Endothelial cell of umbilical vein (primary cell): ENCODE measurements around the gene PRKACG. TPM values are rescaled to one million over a fixed set of nuclear protein-coding genes. Genes with fewer than 3 reads are reported as not detected.

Source experiments
- BruUV-seq: library from RNA; stranded (reverse); fragments of 400-500 nt; replicated peaks from 2 replicates; lab custom pipeline; 2021; lab: Mats Ljungman, UMichigan
- CTCF ChIA-PET: fragments of 300-600, 350-600 bp; sonication (Branson Sonifier 250); formaldehyde crosslinking; loops from one replicate; lab custom pipeline; 2021; ENCODE audit warnings: antibody characterized with exemption, inconsistent platforms; lab: Charles Lee
- POLR2A ChIA-PET: fragments of 300-600, 350-600 bp; sonication (Branson Sonifier 250); formaldehyde crosslinking; loops from one replicate; lab custom pipeline; 2021; ENCODE audit warnings: antibody characterized with exemption, inconsistent platforms; lab: Charles Lee
- DNase-seq: peaks from one replicate; pipeline ENCODE4 v3.0.0-alpha.2; 2011; ENCODE audit warnings: low read depth, low spot score
- FAIRE-seq: peaks from 2 replicates; lab custom pipeline; 2011; peaks lifted over from hg19 to GRCh38; lab: Jason Lieb, UNC
- H2AFZ ChIP-seq: 2 replicates; pipeline ENCODE4 v1.6.0; 2012; ENCODE audit warnings: low read depth, low read length, control low read depth, inconsistent platforms
- H3K27ac ChIP-seq: 2 replicates; pipeline ENCODE4 v1.5.1; 2011; ENCODE audit warnings: low read depth, mild to moderate bottlenecking, control low read depth, low read length, moderate library complexity; ENCODE audit not compliant: insufficient read depth
- H3K27me3 ChIP-seq, 2 experiments: 2 replicates each; pipeline versions ENCODE4 v1.6.0 to v1.6.1; 2011; ENCODE audit warnings: low read length in 2 of 2, mixed read lengths in 1 of 2; ENCODE audit not compliant: control insufficient read depth in 2 of 2, insufficient read depth in 2 of 2
- H3K36me3 ChIP-seq, 2 experiments: 2 replicates in 1 of 2; 3 replicates in 1 of 2; pipeline ENCODE4 v1.5.1; 2011; ENCODE audit warnings: low read length in 2 of 2, mild to moderate bottlenecking in 1 of 2, moderate library complexity in 1 of 2; ENCODE audit not compliant: control insufficient read depth in 2 of 2, insufficient read depth in 2 of 2; ENCODE audit errors: extremely low read depth in 1 of 2
- H3K4me1 ChIP-seq: 3 replicates; pipeline ENCODE4 v1.5.1; 2011; ENCODE audit warnings: mild to moderate bottlenecking, low read length; ENCODE audit not compliant: control insufficient read depth, insufficient read depth; ENCODE audit errors: extremely low read depth
- H3K4me2 ChIP-seq: 2 replicates; pipeline ENCODE4 v1.6.1; 2011; ENCODE audit warnings: low read length, control low read depth, mixed read lengths; ENCODE audit not compliant: insufficient read depth
- H3K4me3 ChIP-seq, 3 experiments: fragments of 200-600 bp in 1 of 3; sonication (generic), shearing (Covaris generic) in 1 of 3; replicated peaks in 1 of 3; 2 replicates each; pipeline ENCODE4 v1.5.1; 2011 to 2016; ENCODE audit warnings: control low read depth in 3 of 3, low read length in 3 of 3, mild to moderate bottlenecking in 2 of 3, inconsistent platforms in 1 of 3, low read depth in 1 of 3, moderate library complexity in 1 of 3; ENCODE audit not compliant: insufficient read depth in 1 of 3
- H3K79me2 ChIP-seq: 2 replicates; pipeline ENCODE4 v1.6.0; 2012; ENCODE audit warnings: low read length, inconsistent platforms; ENCODE audit not compliant: control insufficient read depth, insufficient read depth
- H3K9ac ChIP-seq: replicated peaks from 2 replicates; pipeline ENCODE3; 2011; ENCODE audit warnings: low read length, control low read depth; ENCODE audit not compliant: insufficient read depth; ENCODE audit errors: extremely low read depth
- H3K9me1 ChIP-seq: replicated peaks from 3 replicates; pipeline ENCODE4 v1.6.0; 2011; ENCODE audit warnings: mild to moderate bottlenecking, low read length; ENCODE audit not compliant: control insufficient read depth, insufficient read depth; ENCODE audit errors: extremely low read depth
- H3K9me3 ChIP-seq: replicated peaks from 2 replicates; pipeline ENCODE4 v1.5.1; 2012; ENCODE audit warnings: low read length, inconsistent platforms; ENCODE audit not compliant: control insufficient read depth, insufficient read depth
- H4K20me1 ChIP-seq: replicated peaks from 2 replicates; pipeline ENCODE3; 2011; ENCODE audit warnings: mild to moderate bottlenecking, low read length; ENCODE audit not compliant: control insufficient read depth, insufficient read depth; ENCODE audit errors: extremely low read depth
- EZH2 ChIP-seq: IDR thresholded peaks from 2 replicates; pipeline ENCODE4 v1.6.1; 2012; ENCODE audit warnings: borderline replicate concordance, low read depth, mild to moderate bottlenecking, moderate library complexity, low read length, inconsistent platforms; ENCODE audit not compliant: severe bottlenecking
- FOS ChIP-seq: IDR thresholded peaks from 2 replicates; pipeline ENCODE4 v1.6.1; 2011; ENCODE audit warnings: mild to moderate bottlenecking, low read length, moderate library complexity, borderline replicate concordance; ENCODE audit not compliant: insufficient read depth
- GATA2 ChIP-seq: IDR thresholded peaks from 2 replicates; pipeline ENCODE4 v1.7.0; 2011; ENCODE audit warnings: low read depth, mild to moderate bottlenecking, moderate library complexity, mixed read lengths, low read length; ENCODE audit not compliant: insufficient read length, insufficient read depth
- JUN ChIP-seq: IDR thresholded peaks from 2 replicates; pipeline ENCODE4 v1.6.1; 2011; ENCODE audit warnings: borderline replicate concordance, low read depth; ENCODE audit not compliant: insufficient read length, insufficient read depth
- MYC ChIP-seq: IDR thresholded peaks from one replicate; pipeline ENCODE4 v1.6.1; 2011; ENCODE audit warnings: mild to moderate bottlenecking, low read depth, low read length
- POLR2A ChIP-seq: IDR thresholded peaks from 2 replicates; pipeline ENCODE4 v1.6.1; 2012; ENCODE audit warnings: low read depth, mild to moderate bottlenecking, control low read depth, low read length
- POLR2AphosphoS5 ChIP-seq: IDR thresholded peaks from 2 replicates; pipeline ENCODE4 v1.6.1; 2012; ENCODE audit warnings: low read depth, mild to moderate bottlenecking, control low read depth, low read length, moderate library complexity; ENCODE audit not compliant: insufficient read depth
- dilution Hi-C: fragments of 300-500 bp; cut with MboI; formaldehyde crosslinking; loops from one replicate; pipeline ENCODE4 v1.15.0; 2019; ENCODE audit warnings: low sequenced_read_pairs; ENCODE audit not compliant: extremely low pct_ligation_motif_present
- intact Hi-C: fragments of 100-400 bp; cut with micrococcal nuclease; formaldehyde crosslinking; loops from one replicate; pipeline ENCODE4 v1.10.0; 2022
- polyA plus RNA-seq, 4 experiments: library from polyadenylated mRNA; depleted of rRNA in 3 of 4; stranded (reverse) in 3 of 4; unstranded in 1 of 4; fragments of >200 nt; gene quantifications; 2 replicates each; pipeline versions ENCODE4 v1.2.1 to v1.2.3, GENCODE V29; 2011 to 2012; ENCODE audit warnings: missing spikeins in 1 of 4
- total RNA-seq: library from RNA; stranded (reverse); gene quantifications from 2 replicates; pipeline ENCODE4 v1.2.3, GENCODE V29; 2021
- TF ChIP-seq, protein P1 (sequence below): IDR thresholded peaks from 2 replicates; pipeline ENCODE4 v1.6.1; 2011; ENCODE audit not compliant: insufficient read depth, insufficient read length
- TF ChIP-seq, protein P2 (sequence below), 2 donors: IDR thresholded peaks; 1 replicate in 1 of 2; 2 replicates in 1 of 2; pipeline ENCODE4 v1.5.1; 2011; ENCODE audit warnings: low read length in 2 of 2, mild to moderate bottlenecking in 2 of 2, moderate library complexity in 2 of 2, control low read depth in 1 of 2, inconsistent platforms in 1 of 2, low read depth in 1 of 2; ENCODE audit not compliant: insufficient read depth in 1 of 2; ENCODE audit errors: extremely low read depth in 1 of 2

PRKACG gene
- total and polyA plus RNA-seq, 2 donors (not counting 3 experiments of a cell fraction or from before 2014, with no cell fraction given) = not detected

DNA sequence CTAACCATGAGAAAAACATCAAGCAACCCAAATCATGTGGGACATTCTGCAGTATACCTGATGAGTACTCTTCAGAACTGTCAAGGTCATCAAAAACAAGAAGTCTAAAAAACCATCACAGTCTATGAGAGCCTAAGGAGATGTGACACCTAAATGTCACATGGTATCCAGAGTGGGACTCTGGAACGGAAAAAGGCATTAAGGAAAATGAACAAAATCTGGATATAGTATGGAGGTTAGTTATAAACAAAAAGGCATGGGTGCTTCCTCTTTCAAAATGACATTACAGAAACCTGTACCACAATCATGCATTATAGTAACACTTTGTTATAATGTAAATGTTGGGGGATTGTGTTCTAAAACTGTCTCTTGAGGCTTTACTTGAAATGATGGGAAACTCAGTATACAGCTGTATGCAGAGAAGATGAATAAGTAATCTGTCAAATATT is 47.4 kb downstream of the PRKACG start:
- no peaks in the 10 kb centered on the region for H3K79me2 ChIP-seq
- H3K9me1 ChIP-seq = no peaks in the 10 kb centered on the region
- H2AFZ ChIP-seq = no peak overlapping the region
- H3K27ac ChIP-seq = no peak overlapping the region
- intact Hi-C loops = no loop called here
- ChIA-PET POLR2A (no interaction called here), CTCF (interaction anchor here (1.0 kb wide), 1 partner anchor 33 kb away, joined by 3 read pairs; no protein-coding TSS in a partner anchor)
- FAIRE-seq = no peak
- no peak overlapping the region for H3K9ac ChIP-seq
- H3K4me3 ChIP-seq = no peak overlapping the region
- no peaks in the 10 kb centered on the region for H3K4me1 ChIP-seq
- no peaks in the 10 kb centered on the region for H3K36me3 ChIP-seq
- no peak for DNase-seq
- TF ChIP-seq POLR2AphosphoS5 (no peak), JUN (no peak)
- no peaks in the 10 kb centered on the region for H4K20me1 ChIP-seq
- H3K9me3 ChIP-seq = no peaks in the 10 kb centered on the region
- BruUV-seq = no TSS peak
- dilution Hi-C loops = no loop called here
- peaks cover 0 to 5% of the 10 kb centered on the region in 2 experiments for H3K27me3 ChIP-seq
- no peak overlapping the region for H3K4me2 ChIP-seq

DNA sequence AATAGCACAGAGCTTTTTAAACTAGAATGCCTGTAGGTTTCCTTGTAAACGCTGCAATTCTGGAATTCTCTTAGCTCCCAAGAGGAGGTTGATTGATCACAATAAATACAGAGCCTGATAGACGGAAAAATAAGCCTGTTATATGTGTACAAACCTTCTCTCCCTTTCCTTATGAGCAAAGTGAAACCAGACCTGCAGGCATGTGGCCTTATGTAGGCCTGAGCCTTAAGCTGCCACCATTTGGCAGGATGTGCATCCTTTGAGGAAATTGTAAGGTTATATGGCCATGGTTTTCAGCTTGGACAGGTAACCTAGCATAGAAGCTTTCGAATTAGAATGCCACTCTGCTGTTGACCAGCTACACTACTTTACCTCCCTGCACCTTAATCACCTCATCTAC is 49.1 kb downstream of the PRKACG start:
- CTCF ChIA-PET = no interaction called here

More for the DNA sequence above, 49.1 kb downstream of the PRKACG start:
- no peak for FAIRE-seq
- Histone ChIP-seq H3K79me2 (no peaks in the 10 kb centered on the region), H3K9me3 (no peaks in the 10 kb centered on the region), H4K20me1 (no peaks in the 10 kb centered on the region), H3K27me3 (peaks cover 0 to 5% of the 10 kb centered on the region in 2 experiments), H3K4me1 (no peaks in the 10 kb centered on the region), H3K9ac (no peak overlapping the region), H3K9me1 (no peaks in the 10 kb centered on the region), H3K36me3 (no peaks in the 10 kb centered on the region), H3K4me2 (no peak overlapping the region), H2AFZ (no peak overlapping the region), H3K27ac (no peak overlapping the region), H3K4me3 (no peak overlapping the region)
- dilution Hi-C loops (no loop called here), intact Hi-C loops (no loop called here)
- DNase-seq = no peak
- no peak for TF ChIP-seq EZH2
- TF ChIP-seq FOS = no peak
- TF ChIP-seq, protein P1, sequence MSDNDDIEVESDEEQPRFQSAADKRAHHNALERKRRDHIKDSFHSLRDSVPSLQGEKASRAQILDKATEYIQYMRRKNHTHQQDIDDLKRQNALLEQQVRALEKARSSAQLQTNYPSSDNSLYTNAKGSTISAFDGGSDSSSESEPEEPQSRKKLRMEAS = no peak
- TF ChIP-seq POLR2AphosphoS5 = no peak
- no peak for TF ChIP-seq POLR2A
- TF ChIP-seq MYC = no peak
- TF ChIP-seq JUN = no peak
- TF ChIP-seq, protein P2, sequence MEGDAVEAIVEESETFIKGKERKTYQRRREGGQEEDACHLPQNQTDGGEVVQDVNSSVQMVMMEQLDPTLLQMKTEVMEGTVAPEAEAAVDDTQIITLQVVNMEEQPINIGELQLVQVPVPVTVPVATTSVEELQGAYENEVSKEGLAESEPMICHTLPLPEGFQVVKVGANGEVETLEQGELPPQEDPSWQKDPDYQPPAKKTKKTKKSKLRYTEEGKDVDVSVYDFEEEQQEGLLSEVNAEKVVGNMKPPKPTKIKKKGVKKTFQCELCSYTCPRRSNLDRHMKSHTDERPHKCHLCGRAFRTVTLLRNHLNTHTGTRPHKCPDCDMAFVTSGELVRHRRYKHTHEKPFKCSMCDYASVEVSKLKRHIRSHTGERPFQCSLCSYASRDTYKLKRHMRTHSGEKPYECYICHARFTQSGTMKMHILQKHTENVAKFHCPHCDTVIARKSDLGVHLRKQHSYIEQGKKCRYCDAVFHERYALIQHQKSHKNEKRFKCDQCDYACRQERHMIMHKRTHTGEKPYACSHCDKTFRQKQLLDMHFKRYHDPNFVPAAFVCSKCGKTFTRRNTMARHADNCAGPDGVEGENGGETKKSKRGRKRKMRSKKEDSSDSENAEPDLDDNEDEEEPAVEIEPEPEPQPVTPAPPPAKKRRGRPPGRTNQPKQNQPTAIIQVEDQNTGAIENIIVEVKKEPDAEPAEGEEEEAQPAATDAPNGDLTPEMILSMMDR (IDR thresholded peaks at IDR 0.05; ENCODE audit: extremely low read depth in 1 of 2, insufficient read depth in 1 of 2, low read depth in 1 of 2, low read length in 2 of 2) = no peak
- no peak for TF ChIP-seq GATA2
- BruUV-seq = no TSS peak
- POLR2A ChIA-PET = no interaction called here
